ENCODE data around the gene RAD51B.

Gene RAD51B

GRCh38 chr14:67819563-67820421, at the start of gene RAD51B:
Gene RAD51B (plus strand): TSS chr14:67819779.
- Histone ChIP-seq H3K27ac (ENCODE audit: low read depth, low read length) (no peak within 1 kb of the TSS), H3K9me3 (ENCODE audit: control insufficient read depth in 1 of 2, low read length in 2 of 2) (no peaks in the 10 kb centered on the region)

DNA sequence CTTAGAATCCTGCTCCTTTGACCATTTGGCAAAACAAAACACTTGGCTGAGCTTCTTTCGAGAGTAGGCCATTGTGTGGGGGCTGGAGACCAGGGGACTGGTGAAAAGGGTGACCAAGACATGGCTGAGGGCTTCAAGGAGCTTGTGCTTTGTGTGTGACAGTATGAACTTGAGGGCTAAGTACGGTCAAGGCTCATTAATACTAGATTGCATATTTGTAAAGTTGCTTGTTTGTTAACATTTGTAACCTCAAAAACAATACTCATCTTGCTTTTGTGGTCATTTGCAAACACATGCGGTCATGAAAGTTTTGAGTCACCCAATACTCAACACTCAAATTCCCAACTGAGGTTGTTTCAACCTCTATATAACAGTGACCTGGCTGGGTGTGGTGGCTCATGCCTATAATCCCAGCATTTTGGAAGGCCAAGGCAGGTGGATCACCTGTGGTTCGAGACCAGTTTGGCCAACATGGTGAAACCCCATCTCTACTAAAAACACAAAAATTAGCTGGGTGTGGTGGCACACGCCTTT, 45.7 kb upstream of the RAD51B start:
- Histone ChIP-seq H3K9me3 (ENCODE audit: control insufficient read depth in 1 of 2, low read length in 2 of 2) (no peaks in the 10 kb centered on the region), H3K27me3 (ENCODE audit: control insufficient read depth in 1 of 2, insufficient read depth in 2 of 2, low read length in 2 of 2) (no peaks in the 10 kb centered on the region), H3K9ac (ENCODE audit: low read depth in 1 of 2, low read length in 2 of 2) (no peak overlapping the region), H3K4me3 (ENCODE audit: low read depth in 1 of 2, low read length in 2 of 2) (no peak overlapping the region), H3K36me3 (ENCODE audit: control insufficient read depth in 1 of 2, insufficient read depth in 2 of 2, low read length in 2 of 2) (peaks cover 61 to 91% of the 10 kb centered on the region in 2 donors), H3K4me1 (ENCODE audit: control insufficient read depth in 1 of 2, insufficient read depth in 2 of 2, low read length in 2 of 2) (no peaks in the 10 kb centered on the region), H3K27ac (ENCODE audit: low read depth, low read length) (no peak overlapping the region)

More at GRCh38 chr14:67819563-67820421, at the start of gene RAD51B:
- peak within 1 kb of the TSS; percentile 83 to 94 for H3K4me3 ChIP-seq (ENCODE audit: low read depth in 1 of 2, low read length in 2 of 2)
- H3K36me3 ChIP-seq (ENCODE audit: control insufficient read depth in 1 of 2, insufficient read depth in 2 of 2, low read length in 2 of 2), result no peaks in the 10 kb centered on the region
- peaks cover 17 to 19% of the 10 kb centered on the region in 2 donors for H3K4me1 ChIP-seq (ENCODE audit: control insufficient read depth in 1 of 2, insufficient read depth in 2 of 2, low read length in 2 of 2)
- no peaks in the 10 kb centered on the region for H3K27me3 ChIP-seq (ENCODE audit: control insufficient read depth in 1 of 2, insufficient read depth in 2 of 2, low read length in 2 of 2)
- peak within 1 kb of the TSS; percentile 77 to 79 for H3K9ac ChIP-seq (ENCODE audit: low read depth in 1 of 2, low read length in 2 of 2)

GRCh38 chr14:67776653-67777322, 42.8 kb upstream of the RAD51B start:
- Histone ChIP-seq H3K36me3 (ENCODE audit: control insufficient read depth in 1 of 2, insufficient read depth in 2 of 2, low read length in 2 of 2) (peaks cover 61 to 88% of the 10 kb centered on the region in 2 donors), H3K4me1 (ENCODE audit: control insufficient read depth in 1 of 2, insufficient read depth in 2 of 2, low read length in 2 of 2) (no peaks in the 10 kb centered on the region)

DNA sequence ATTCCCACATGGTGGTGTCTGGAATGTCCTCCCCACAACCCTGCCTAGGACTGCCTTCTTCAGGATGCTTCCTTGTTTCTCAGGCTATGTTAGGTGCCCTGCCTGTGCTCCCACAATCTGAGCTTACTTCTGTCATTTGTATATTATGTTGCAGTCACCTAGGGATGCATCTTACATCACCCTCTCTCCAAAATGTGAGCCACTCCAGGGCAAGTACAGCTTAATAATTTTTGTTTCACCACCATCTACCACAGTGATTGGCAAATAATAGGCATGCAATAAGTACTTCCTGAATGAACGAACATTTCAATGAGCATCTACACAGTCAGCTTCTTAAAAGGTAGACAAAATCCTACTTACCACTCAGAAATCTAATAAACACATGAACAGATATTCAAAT, 40.8 kb upstream of the RAD51B start:
- Histone ChIP-seq H3K27me3 (ENCODE audit: control insufficient read depth in 1 of 2, insufficient read depth in 2 of 2, low read length in 2 of 2) (no peaks in the 10 kb centered on the region), H3K4me1 (ENCODE audit: control insufficient read depth in 1 of 2, insufficient read depth in 2 of 2, low read length in 2 of 2) (no peaks in the 10 kb centered on the region), H3K36me3 (ENCODE audit: control insufficient read depth in 1 of 2, insufficient read depth in 2 of 2, low read length in 2 of 2) (peaks cover 73 to 91% of the 10 kb centered on the region in 2 donors)

More at GRCh38 chr14:67776653-67777322, 42.8 kb upstream of the RAD51B start:
- H3K9ac ChIP-seq (ENCODE audit: low read depth in 1 of 2, low read length in 2 of 2), result no peak overlapping the region
- no peaks in the 10 kb centered on the region for H3K27me3 ChIP-seq (ENCODE audit: control insufficient read depth in 1 of 2, insufficient read depth in 2 of 2, low read length in 2 of 2)
- no peaks in the 10 kb centered on the region for H3K9me3 ChIP-seq (ENCODE audit: control insufficient read depth in 1 of 2, low read length in 2 of 2)
- no peak overlapping the region for H3K27ac ChIP-seq (ENCODE audit: low read depth, low read length)
- H3K4me3 ChIP-seq (ENCODE audit: low read depth in 1 of 2, low read length in 2 of 2), result no peak overlapping the region

DNA sequence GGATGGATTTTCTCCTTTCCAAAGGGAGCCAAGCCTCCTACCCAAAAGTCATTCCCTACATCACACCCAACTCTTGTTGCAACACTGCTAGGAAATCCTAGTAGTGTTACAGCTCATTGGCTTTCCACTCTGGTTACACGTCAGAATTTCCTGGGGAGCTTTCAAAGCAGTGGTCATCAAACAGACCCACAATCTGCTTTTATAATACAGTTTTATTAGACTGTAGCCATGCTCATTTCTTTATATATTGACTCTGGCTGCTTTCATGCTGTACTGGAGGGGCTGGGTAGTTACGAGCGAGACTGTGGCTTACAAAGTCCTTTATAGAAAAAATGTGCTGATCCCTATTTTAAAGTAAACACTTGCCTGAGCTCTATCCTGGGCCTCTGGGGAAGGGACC, 37.5 kb upstream of the RAD51B start:
- Histone ChIP-seq H3K9ac (ENCODE audit: low read depth in 1 of 2, low read length in 2 of 2) (no peak overlapping the region), H3K27me3 (ENCODE audit: control insufficient read depth in 1 of 2, insufficient read depth in 2 of 2, low read length in 2 of 2) (no peaks in the 10 kb centered on the region), H3K4me1 (ENCODE audit: control insufficient read depth in 1 of 2, insufficient read depth in 2 of 2, low read length in 2 of 2) (no peaks in the 10 kb centered on the region), H3K36me3 (ENCODE audit: control insufficient read depth in 1 of 2, insufficient read depth in 2 of 2, low read length in 2 of 2) (peaks cover 66 to 91% of the 10 kb centered on the region in 2 donors), H3K27ac (ENCODE audit: low read depth, low read length) (no peak overlapping the region), H3K9me3 (ENCODE audit: control insufficient read depth in 1 of 2, low read length in 2 of 2) (no peaks in the 10 kb centered on the region), H3K4me3 (ENCODE audit: low read depth in 1 of 2, low read length in 2 of 2) (no peak overlapping the region)

More for the DNA sequence above, 40.8 kb upstream of the RAD51B start:
- no peak overlapping the region for H3K4me3 ChIP-seq (ENCODE audit: low read depth in 1 of 2, low read length in 2 of 2)
- no peak overlapping the region for H3K9ac ChIP-seq (ENCODE audit: low read depth in 1 of 2, low read length in 2 of 2)
- no peak overlapping the region for H3K27ac ChIP-seq (ENCODE audit: low read depth, low read length)
- H3K9me3 ChIP-seq (ENCODE audit: control insufficient read depth in 1 of 2, low read length in 2 of 2), result no peaks in the 10 kb centered on the region

- Histone ChIP-seq H3K9ac (ENCODE audit: low read depth in 1 of 2, low read length in 2 of 2) (no peak overlapping the region), H3K9me3 (ENCODE audit: control insufficient read depth in 1 of 2, low read length in 2 of 2) (no peaks in the 10 kb centered on the region), H3K27ac (ENCODE audit: low read depth, low read length) (no peak overlapping the region), H3K36me3 (ENCODE audit: control insufficient read depth in 1 of 2, insufficient read depth in 2 of 2, low read length in 2 of 2) (peaks cover 61 to 87% of the 10 kb centered on the region in 2 donors), H3K27me3 (ENCODE audit: control insufficient read depth in 1 of 2, insufficient read depth in 2 of 2, low read length in 2 of 2) (no peaks in the 10 kb centered on the region), H3K4me1 (ENCODE audit: control insufficient read depth in 1 of 2, insufficient read depth in 2 of 2, low read length in 2 of 2) (no peaks in the 10 kb centered on the region), H3K4me3 (ENCODE audit: low read depth in 1 of 2, low read length in 2 of 2) (no peak overlapping the region)
Observed at GRCh38 chr14:67784244-67784823, 35.2 kb upstream of the RAD51B start.

- no peaks in the 10 kb centered on the region for H3K4me1 ChIP-seq (ENCODE audit: control insufficient read depth in 1 of 2, insufficient read depth in 2 of 2, low read length in 2 of 2)
- H3K9me3 ChIP-seq (ENCODE audit: control insufficient read depth in 1 of 2, low read length in 2 of 2), result no peaks in the 10 kb centered on the region
- peaks cover 61 to 93% of the 10 kb centered on the region in 2 donors for H3K36me3 ChIP-seq (ENCODE audit: control insufficient read depth in 1 of 2, insufficient read depth in 2 of 2, low read length in 2 of 2)
- no peak overlapping the region for H3K4me3 ChIP-seq (ENCODE audit: low read depth in 1 of 2, low read length in 2 of 2)
- no peak overlapping the region for H3K27ac ChIP-seq (ENCODE audit: low read depth, low read length)
- H3K27me3 ChIP-seq (ENCODE audit: control insufficient read depth in 1 of 2, insufficient read depth in 2 of 2, low read length in 2 of 2), result no peaks in the 10 kb centered on the region
- H3K9ac ChIP-seq (ENCODE audit: low read depth in 1 of 2, low read length in 2 of 2), result no peak overlapping the region
Observed at GRCh38 chr14:67785270-67786109, 34.1 kb upstream of the RAD51B start.

- Histone ChIP-seq H3K9ac (ENCODE audit: low read depth in 1 of 2, low read length in 2 of 2) (no peak overlapping the region), H3K27ac (ENCODE audit: low read depth, low read length) (no peak overlapping the region), H3K27me3 (ENCODE audit: control insufficient read depth in 1 of 2, insufficient read depth in 2 of 2, low read length in 2 of 2) (no peaks in the 10 kb centered on the region), H3K9me3 (ENCODE audit: control insufficient read depth in 1 of 2, low read length in 2 of 2) (no peaks in the 10 kb centered on the region), H3K36me3 (ENCODE audit: control insufficient read depth in 1 of 2, insufficient read depth in 2 of 2, low read length in 2 of 2) (peaks cover 44 to 75% of the 10 kb centered on the region in 2 donors), H3K4me1 (ENCODE audit: control insufficient read depth in 1 of 2, insufficient read depth in 2 of 2, low read length in 2 of 2) (no peaks in the 10 kb centered on the region), H3K4me3 (ENCODE audit: low read depth in 1 of 2, low read length in 2 of 2) (no peak overlapping the region)
Observed at GRCh38 chr14:67787673-67788072, 31.9 kb upstream of the RAD51B start.

DNA sequence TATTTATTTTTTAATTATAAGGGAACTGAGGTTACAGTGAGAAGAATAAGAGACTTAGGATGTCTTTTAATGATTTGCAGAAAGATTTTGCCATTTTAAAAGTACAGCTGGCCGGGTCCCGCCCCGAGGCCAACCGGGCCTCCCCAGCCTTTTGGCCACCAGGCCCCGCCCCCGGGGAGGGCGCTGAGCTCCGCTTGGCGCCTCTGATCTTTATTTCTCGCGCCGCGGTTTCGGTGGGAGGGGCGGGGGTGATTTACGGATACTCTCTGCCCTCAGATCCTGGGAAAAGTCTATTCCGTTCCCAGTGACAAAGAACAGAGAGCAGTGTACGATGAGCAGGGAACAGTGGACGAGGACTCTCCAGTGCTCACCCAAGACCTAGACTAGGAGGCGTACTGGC, 20.8 kb upstream of the RAD51B start:
- Histone ChIP-seq H3K4me1 (ENCODE audit: control insufficient read depth in 1 of 2, insufficient read depth in 2 of 2, low read length in 2 of 2) (no peaks in the 10 kb centered on the region), H3K4me3 (ENCODE audit: low read depth in 1 of 2, low read length in 2 of 2) (no peak overlapping the region), H3K9ac (ENCODE audit: low read depth in 1 of 2, low read length in 2 of 2) (no peak overlapping the region), H3K27ac (ENCODE audit: low read depth, low read length) (no peak overlapping the region), H3K27me3 (ENCODE audit: control insufficient read depth in 1 of 2, insufficient read depth in 2 of 2, low read length in 2 of 2) (no peaks in the 10 kb centered on the region), H3K9me3 (ENCODE audit: control insufficient read depth in 1 of 2, low read length in 2 of 2) (no peaks in the 10 kb centered on the region), H3K36me3 (ENCODE audit: control insufficient read depth in 1 of 2, insufficient read depth in 2 of 2, low read length in 2 of 2) (peaks cover 37 to 75% of the 10 kb centered on the region in 2 donors)
